CD4-positive, alpha-beta T cell treated with Interleukin-17A for 1 hour (primary cell): Measurements from ENCODE around the gene GRIA4.

ENCODE experiments used
- DNase-seq: peaks from one replicate; pipeline ENCODE4 v3.0.0-alpha.2; 2020

Gene GRIA4

GRCh38 chr11:105609832-105610781 lies at the start of gene GRIA4:
TSS of gene GRIA4 (plus strand) at chr11:105610073. CDS start at chr11:105610998, 925 bp downstream.
- DNase-seq = no peak

DNA sequence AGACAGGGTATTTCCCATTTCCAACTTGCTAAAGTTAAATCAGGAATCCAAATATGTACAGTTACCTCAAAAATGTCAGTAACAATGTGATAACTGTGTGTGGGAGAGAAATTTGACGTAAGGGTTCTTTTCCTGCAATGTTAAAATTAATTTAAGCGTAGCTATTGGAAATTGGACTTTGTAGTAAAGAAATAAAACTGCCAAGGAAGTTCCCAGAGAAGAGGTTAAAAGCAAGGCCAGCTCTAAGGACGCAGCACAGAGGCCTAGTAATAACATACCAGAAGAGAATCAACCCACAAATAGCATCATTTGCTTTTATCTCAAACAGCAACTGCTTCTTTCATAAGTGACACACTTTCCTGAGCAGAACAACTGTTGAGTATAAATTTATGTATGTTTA lies 36.8 kb upstream of the GRIA4 start:
- DNase-seq = no peak

GRCh38 chr11:105574974-105575373 lies 34.9 kb upstream of the GRIA4 start:
- DNase-seq = no peak

GRCh38 chr11:105577641-105578040 lies 32.2 kb upstream of the GRIA4 start:
- DNase-seq = no peak

DNA sequence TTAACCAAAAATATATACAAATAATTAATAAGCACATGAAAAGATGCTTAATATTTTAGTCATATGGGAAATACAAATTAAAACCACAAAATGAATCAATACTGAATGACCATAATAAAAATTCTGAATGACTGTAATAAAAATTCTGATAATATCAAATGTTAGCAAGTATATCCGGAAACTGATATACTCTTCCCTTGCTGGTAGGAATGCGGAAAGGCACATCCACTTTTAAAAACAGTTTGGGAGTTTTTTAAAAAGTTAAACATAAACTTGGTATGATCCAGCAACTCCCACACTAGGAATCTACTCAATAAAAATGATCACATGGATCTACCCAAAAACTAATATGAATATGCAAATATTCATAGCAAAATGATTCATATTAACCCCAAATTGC lies 30.8 kb upstream of the GRIA4 start:
- no peak for DNase-seq

- no peak for DNase-seq
Measured at GRCh38 chr11:105582497-105582896, 27.4 kb upstream of the GRIA4 start.

- DNase-seq = no peak
Measured at GRCh38 chr11:105588001-105588400, 21.9 kb upstream of the GRIA4 start.

- DNase-seq = no peak
Measured at GRCh38 chr11:105589346-105589745, 20.5 kb upstream of the GRIA4 start.

DNA sequence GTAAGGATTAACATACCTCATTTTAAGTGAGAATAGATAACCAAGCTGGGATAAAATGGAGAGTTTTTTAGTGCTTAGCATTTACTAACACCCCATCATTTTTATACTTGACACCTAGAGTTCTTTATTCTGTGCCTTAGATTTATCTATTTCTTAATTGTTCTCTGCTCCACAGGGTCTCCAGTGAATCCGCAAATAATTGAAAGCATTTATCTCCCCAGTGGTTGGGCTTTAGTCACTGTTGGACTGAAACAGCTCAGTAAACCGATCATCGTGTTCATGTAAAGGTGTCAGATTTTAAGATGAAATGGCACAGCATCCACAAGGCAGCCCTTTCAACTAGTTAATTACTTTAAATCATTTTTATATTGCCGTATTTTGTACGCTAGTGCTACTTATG lies 17.8 kb upstream of the GRIA4 start:
- no peak for DNase-seq

DNA sequence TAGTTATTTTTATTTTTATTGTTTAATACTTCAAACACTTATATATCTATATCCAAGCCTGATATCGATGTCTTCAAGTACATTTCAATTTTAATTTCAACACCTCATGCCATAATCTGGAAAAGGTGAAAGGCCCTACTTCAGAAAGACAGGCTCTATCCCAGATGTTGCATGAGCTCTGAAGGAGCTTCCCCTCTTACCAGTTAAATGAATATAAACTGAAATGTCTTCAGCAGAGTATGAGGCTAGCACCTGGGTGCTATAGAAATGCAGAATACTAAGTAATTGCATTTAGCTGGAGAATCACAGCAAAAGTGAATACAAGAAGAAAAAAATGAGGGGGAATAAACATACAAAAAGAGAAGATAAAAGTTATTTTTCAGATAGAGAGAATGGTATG lies 11.5 kb upstream of the GRIA4 start:
- no peak for DNase-seq

GRCh38 chr11:105603156-105603555 lies 6.7 kb upstream of the GRIA4 start:
- DNase-seq = no peak

DNA sequence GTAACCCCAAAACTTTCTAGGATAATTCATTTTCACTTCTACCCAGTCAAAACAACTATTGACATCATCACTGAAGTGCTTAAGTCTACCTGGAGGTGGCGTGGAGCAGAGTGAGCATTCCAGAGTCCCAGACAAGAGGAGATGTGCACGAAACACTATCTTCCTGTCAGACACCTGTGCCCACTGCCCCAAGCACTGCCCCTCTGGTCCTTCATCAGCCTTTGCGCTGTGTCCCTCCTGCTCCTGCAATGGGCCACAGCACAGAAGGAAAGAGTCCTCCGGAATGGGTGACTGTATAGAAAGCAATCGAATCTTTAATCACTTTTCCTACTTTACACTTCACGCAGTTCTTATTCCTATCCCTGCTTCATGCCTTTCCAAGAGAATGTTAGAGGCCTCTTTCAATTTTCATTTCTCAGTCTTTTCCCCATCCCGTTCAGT lies 512 bp upstream of the GRIA4 start:
- no peak for DNase-seq

GRCh38 chr11:105610871-105611571 lies 1.1 kb downstream of the GRIA4 start:
- DNase-seq = no peak

- DNase-seq = no peak
Measured at GRCh38 chr11:105611572-105612441, 1.9 kb downstream of the GRIA4 start.

GRCh38 chr11:105612771-105613170 lies 2.9 kb downstream of the GRIA4 start:
- DNase-seq = no peak

DNA sequence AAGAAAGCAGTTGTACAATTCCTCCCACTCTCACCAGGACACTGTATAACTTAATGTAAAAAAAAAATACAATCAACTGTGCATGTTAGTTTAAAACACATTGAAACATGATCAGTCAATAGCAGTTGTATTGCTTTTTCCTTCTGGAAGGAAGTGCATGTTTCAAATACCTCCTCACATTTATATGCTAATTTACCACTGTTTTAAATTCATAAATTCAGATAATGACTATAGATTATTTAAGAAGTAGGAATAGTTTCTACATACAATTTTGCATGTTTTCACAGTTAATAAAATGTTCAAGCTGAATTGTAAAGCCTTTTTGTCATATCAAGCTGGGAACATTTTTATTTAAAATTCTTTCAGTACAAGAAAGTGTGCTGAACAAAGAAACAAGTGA lies 3.3 kb downstream of the GRIA4 start:
- DNase-seq = no peak

- DNase-seq = no peak
Measured at GRCh38 chr11:105618343-105618955, 8.6 kb downstream of the GRIA4 start.

GRCh38 chr11:105619556-105619955 lies 9.7 kb downstream of the GRIA4 start:
- no peak for DNase-seq

DNA sequence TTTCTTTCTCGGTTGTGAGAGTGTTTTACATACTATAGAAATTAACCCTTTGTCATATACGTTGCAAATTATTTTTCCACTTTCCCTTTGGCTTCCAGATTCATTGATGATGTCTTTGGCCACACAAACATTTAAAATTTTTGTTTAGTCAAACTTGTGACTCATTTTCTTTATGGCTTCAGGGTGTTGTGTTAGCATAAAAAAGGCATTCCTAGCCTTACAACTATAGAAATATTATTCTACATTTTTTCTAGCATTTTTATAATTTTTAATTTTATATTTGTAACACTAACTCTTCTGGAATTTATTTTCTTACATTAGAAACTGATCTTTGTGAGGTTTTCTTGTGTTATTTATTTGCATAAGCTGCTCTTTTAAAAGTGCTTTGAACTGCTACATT lies 12.1 kb downstream of the GRIA4 start:
- DNase-seq = no peak

DNA sequence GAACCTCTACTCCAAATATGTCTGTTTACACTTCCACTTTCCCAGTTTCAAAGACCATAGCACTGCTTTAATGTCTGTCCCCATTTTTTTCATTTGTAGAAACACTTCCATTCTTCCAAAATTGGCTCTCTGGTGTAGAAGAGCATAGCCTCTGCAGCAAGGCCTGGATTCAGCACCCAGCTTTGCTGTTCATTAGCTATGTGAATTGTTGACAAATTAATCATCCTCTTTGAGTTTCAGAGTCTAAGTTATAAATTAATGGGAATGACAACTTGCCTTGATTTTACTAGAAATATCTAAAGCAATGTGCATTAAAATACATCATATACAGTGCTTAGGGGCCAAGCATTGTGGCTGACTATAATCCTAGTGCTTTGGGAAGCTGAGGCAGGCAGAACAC lies 22.4 kb downstream of the GRIA4 start:
- no peak for DNase-seq

DNA sequence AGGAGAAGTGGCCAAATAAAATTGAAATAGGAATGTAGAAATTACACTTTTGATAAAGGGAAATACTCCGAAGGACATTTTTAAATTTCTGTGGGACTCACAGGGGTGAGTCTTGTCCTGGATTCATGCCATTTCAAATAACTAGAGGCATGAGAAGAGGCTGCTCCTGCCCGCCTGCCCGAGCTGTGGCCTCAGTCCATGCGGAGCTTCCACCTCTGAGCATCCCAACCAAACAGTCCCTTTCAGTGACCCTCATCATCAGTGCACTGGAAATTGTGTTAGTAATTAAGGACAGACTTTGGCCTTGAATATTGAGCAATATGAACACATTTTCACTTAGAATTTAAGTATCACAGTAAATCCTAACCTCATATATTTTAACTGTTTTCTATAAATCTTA lies 25.6 kb downstream of the GRIA4 start:
- no peak for DNase-seq

GRCh38 chr11:105636496-105636895 lies 26.6 kb downstream of the GRIA4 start:
- DNase-seq = no peak

DNA sequence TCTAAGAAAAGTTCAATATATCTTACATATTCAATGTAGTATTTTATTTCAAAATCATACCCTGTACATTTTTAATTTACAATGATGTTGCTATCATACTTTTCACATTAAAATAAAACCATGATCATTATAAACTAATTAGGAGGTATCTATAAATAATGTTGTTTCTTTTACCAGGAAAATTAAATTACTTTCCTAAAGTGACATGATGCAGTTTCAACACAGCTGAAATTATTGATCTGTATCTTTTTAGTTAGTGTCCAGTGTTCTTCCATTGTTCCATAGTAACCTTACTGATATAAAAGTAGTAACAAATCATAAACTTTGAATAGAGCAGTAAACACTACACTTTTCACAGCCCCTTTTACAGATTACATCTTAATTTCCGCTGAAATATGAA lies 29.7 kb downstream of the GRIA4 start:
- no peak for DNase-seq
